Measurements from ENCODE around the gene SPINDOC.

GRCh38 chr11:63869171-63869591 lies 55.9 kb downstream of the SPINDOC start:
- TF ChIP-seq GATA2 (IDR thresholded peaks at IDR 0.05; ENCODE audit: low read depth, low read length) (no peak), GATA3 (IDR thresholded peaks at IDR 0.05; ENCODE audit: low read depth, low read length) (no peak)
